K562 (cell line): ENCODE data around the gene EXOSC6. TPM values are rescaled to one million over a fixed set of nuclear protein-coding genes. Genes with fewer than 3 reads are reported as not detected.
A peak's percentile ranks its signal among the peaks of the same experiment; 100 is the strongest.

ENCODE experiments used
- ATAC-seq: fragments of 200-7000 bp; cut with Tn5 transposase; 3 replicates; pipeline ENCODE4 v1.9.1; 2020; ENCODE audit warnings: moderate library complexity
- BruUV-seq: library from RNA; stranded (reverse); fragments of 400-500 nt; replicated peaks from 2 replicates; lab custom pipeline; 2021; lab: Mats Ljungman, UMichigan
- CTCF ChIA-PET: fragments of 300-600 bp; formaldehyde crosslinking; extraction: SDS; loops from one replicate; lab custom pipeline; 2021; ENCODE audit warnings: low intra/inter-chr PET ratio; lab: Yijun Ruan, JAX
- POLR2A ChIA-PET: fragments of 300-600, 350-650 bp; sonication (Branson Sonifier 250); formaldehyde crosslinking; extraction: SDS; loops from one replicate; lab custom pipeline; 2021; ENCODE audit warnings: antibody characterized with exemption, inconsistent platforms; lab: Yijun Ruan, JAX
- DNase-seq, 4 experiments: peaks; one replicate each; pipeline versions ENCODE4 v3.0.0 to v3.0.0-alpha.2; 2011 to 2018; ENCODE audit warnings: low spot score in 3 of 4, mixed read lengths in 3 of 4; ENCODE audit errors: extremely low read depth in 1 of 4
- FAIRE-seq: peaks from 2 replicates; lab custom pipeline; 2011; peaks lifted over from hg19 to GRCh38; lab: Jason Lieb, UNC
- H2AFZ ChIP-seq: 2 replicates; pipeline ENCODE4 v1.6.0; 2011; ENCODE audit warnings: low read depth, low read length, control low read depth, inconsistent platforms
- H3K27ac ChIP-seq: fragments of 200-600 bp; 3 replicates; pipeline ENCODE4 v1.8.0; 2011; ENCODE audit warnings: low read depth, mild to moderate bottlenecking, control low read depth, inconsistent platforms, low read length, moderate library complexity, mixed read lengths; ENCODE audit errors: extremely low read depth
- H3K27me3 ChIP-seq, 2 experiments: fragments of 300-600 bp in 1 of 2; 2 replicates in 1 of 2; 3 replicates in 1 of 2; pipeline versions ENCODE4 v1.6.0 to v1.8.0; 2011; ENCODE audit warnings: inconsistent platforms in 2 of 2, low read length in 2 of 2, mild to moderate bottlenecking in 1 of 2, mixed read lengths in 1 of 2, moderate library complexity in 1 of 2; ENCODE audit not compliant: control insufficient read depth in 2 of 2, insufficient read depth in 2 of 2
- H3K36me3 ChIP-seq: fragments of 300-600 bp; 3 replicates; pipeline ENCODE4 v1.8.0; 2011; ENCODE audit warnings: mild to moderate bottlenecking, low read length, inconsistent platforms; ENCODE audit not compliant: control insufficient read depth, insufficient read depth
- H3K4me1 ChIP-seq, 2 experiments: fragments of 200-600 bp in 1 of 2; replicated peaks in 1 of 2; 2 replicates in 1 of 2; 3 replicates in 1 of 2; pipeline versions ENCODE4 v1.5.1 to v1.8.0; 2011; ENCODE audit warnings: inconsistent platforms in 2 of 2, low read length in 2 of 2, mild to moderate bottlenecking in 1 of 2, mixed read lengths in 1 of 2, moderate library complexity in 1 of 2; ENCODE audit not compliant: control insufficient read depth in 2 of 2, insufficient read depth in 2 of 2
- H3K4me2 ChIP-seq: 2 replicates; pipeline ENCODE4 v1.6.1; 2011; ENCODE audit warnings: low read length, control low read depth, inconsistent platforms, mixed read lengths; ENCODE audit not compliant: insufficient read depth
- H3K4me3 ChIP-seq: fragments of 200-600 bp; sonication (generic), shearing (Covaris generic); 2 replicates; pipeline ENCODE4 v1.5.1; 2016; ENCODE audit warnings: control low read depth, inconsistent platforms
- H3K79me2 ChIP-seq: fragments of 200-600 bp; 3 replicates; pipeline ENCODE4 v1.8.0; 2011; ENCODE audit warnings: low read length, inconsistent platforms; ENCODE audit not compliant: control insufficient read depth, insufficient read depth
- H3K9ac ChIP-seq, 2 experiments: 2 replicates each; pipeline versions ENCODE4 v1.6.0 to v1.6.1; 2011; ENCODE audit warnings: low read depth in 2 of 2, low read length in 2 of 2, control low read depth in 1 of 2, inconsistent platforms in 1 of 2, mild to moderate bottlenecking in 1 of 2, mixed read lengths in 1 of 2; ENCODE audit not compliant: insufficient read depth in 1 of 2
- H3K9me1 ChIP-seq: one replicate; pipeline ENCODE4 v1.6.0; 2011; ENCODE audit warnings: inconsistent platforms, mild to moderate bottlenecking, low read length, moderate library complexity; ENCODE audit not compliant: control insufficient read depth, insufficient read depth
- H3K9me3 ChIP-seq: replicated peaks from 2 replicates; pipeline ENCODE4 v1.5.1; 2011; ENCODE audit warnings: low read depth, low read length, inconsistent platforms; ENCODE audit not compliant: control insufficient read depth, insufficient read depth
- H4K20me1 ChIP-seq: replicated peaks from 2 replicates; pipeline ENCODE4 v1.6.1; 2011; ENCODE audit warnings: low read length, inconsistent platforms, mixed read lengths; ENCODE audit not compliant: control insufficient read depth, insufficient read depth
- ATF1 ChIP-seq, 2 experiments: fragments of 450-650 bp in 1 of 2; IDR thresholded peaks; 2 replicates each; pipeline ENCODE4 v1.6.1; 2016; ENCODE audit warnings: missing compliant biosample characterization in 1 of 2, missing genetic modification characterization in 1 of 2
- BCOR ChIP-seq: fragments of 450-650 bp; IDR thresholded peaks from 2 replicates; pipeline ENCODE4 v1.6.1; 2016
- ESRRB ChIP-seq: fragments of 250-450 bp; sonication (Bioruptor Pico); IDR thresholded peaks from 2 replicates; pipeline ENCODE4 v1.5.0; 2020; ENCODE audit warnings: mild to moderate bottlenecking, moderate library complexity, borderline replicate concordance
- ETS2 ChIP-seq: IDR thresholded peaks from 2 replicates; pipeline ENCODE4 v1.6.1; 2016; ENCODE audit warnings: borderline replicate concordance, missing genetic modification characterization, mild to moderate bottlenecking, moderate library complexity, missing compliant biosample characterization; ENCODE audit not compliant: poor library complexity, severe bottlenecking
- EWSR1 ChIP-seq: fragments of 450-650 bp; IDR thresholded peaks from 2 replicates; pipeline ENCODE4 v1.6.1; 2018; ENCODE audit warnings: borderline replicate concordance, mild to moderate bottlenecking, low read depth, moderate library complexity; ENCODE audit not compliant: partially characterized antibody
- HDAC3 ChIP-seq: fragments of 450-650 bp; IDR thresholded peaks from 2 replicates; pipeline ENCODE4 v1.6.1; 2018; ENCODE audit warnings: borderline replicate concordance, mild to moderate bottlenecking, moderate library complexity; ENCODE audit not compliant: partially characterized antibody
- IRF1 ChIP-seq: sonication (generic); formaldehyde crosslinking; IDR thresholded peaks from 2 replicates; pipeline ENCODE4 v1.8.0; 2022; ENCODE audit warnings: missing genetic modification reagents, mild to moderate bottlenecking, borderline replicate concordance
- KDM1A ChIP-seq, 2 experiments: fragments of 450-650 bp; IDR thresholded peaks; 2 replicates each; pipeline ENCODE4 v1.6.1; 2016; ENCODE audit warnings: mild to moderate bottlenecking in 2 of 2
- KDM4B ChIP-seq, 2 experiments: fragments of 450-650 bp in 1 of 2; sonication (generic) in 1 of 2; IDR thresholded peaks; 2 replicates each; pipeline ENCODE4 v1.6.1; 2016 to 2017; ENCODE audit warnings: borderline replicate concordance in 2 of 2, antibody characterized with exemption in 1 of 2, low read depth in 1 of 2, mild to moderate bottlenecking in 1 of 2
- MED1 ChIP-seq: sonication (generic); formaldehyde crosslinking; IDR thresholded peaks from 2 replicates; pipeline ENCODE4 v1.8.1; 2023; ENCODE audit warnings: missing genetic modification reagents, borderline replicate concordance
- NCOR1 ChIP-seq: fragments of 450-650 bp; IDR thresholded peaks from 2 replicates; pipeline ENCODE4 v1.6.1; 2016; ENCODE audit warnings: mild to moderate bottlenecking, moderate library complexity
- NR2C1 ChIP-seq, 2 experiments: fragments of 450-650 bp; IDR thresholded peaks; 2 replicates each; pipeline ENCODE4 v1.6.1; 2017; ENCODE audit warnings: mild to moderate bottlenecking in 2 of 2, antibody characterized with exemption in 1 of 2, inconsistent platforms in 1 of 2, missing compliant biosample characterization in 1 of 2, missing genetic modification characterization in 1 of 2
- RBM25 ChIP-seq: fragments of 200-400 bp; formaldehyde crosslinking; IDR thresholded peaks from 2 replicates; pipeline ENCODE4 v1.6.1; 2018; ENCODE audit warnings: low read length, low read depth, moderate library complexity; ENCODE audit not compliant: severe bottlenecking
- SPI1 ChIP-seq: IDR thresholded peaks from 2 replicates; pipeline ENCODE4 v1.6.1; 2011; ENCODE audit warnings: low read depth, low read length, control low read depth, borderline replicate concordance
- STAT5A ChIP-seq: IDR thresholded peaks from 2 replicates; pipeline ENCODE4 v1.6.1; 2012; ENCODE audit warnings: low read length, inconsistent platforms, borderline replicate concordance
- TCFL5 ChIP-seq: fragments of 250-450 bp; sonication (Bioruptor Pico); conservative IDR thresholded peaks from 2 replicates; pipeline ENCODE4 v1.6.1; 2021; ENCODE audit warnings: mild to moderate bottlenecking, moderate library complexity, matching md5 sums
- TOE1 ChIP-seq, 2 experiments: fragments of 450-650 bp in 1 of 2; sonication (generic) in 1 of 2; formaldehyde crosslinking in 1 of 2; IDR thresholded peaks; 2 replicates each; pipeline versions ENCODE4 v1.7.1 to v1.8.0; 2016 to 2022; ENCODE audit warnings: borderline replicate concordance in 2 of 2, mild to moderate bottlenecking in 2 of 2, antibody characterized with exemption in 1 of 2, inconsistent platforms in 1 of 2, low read depth in 1 of 2, missing genetic modification reagents in 1 of 2, moderate library complexity in 1 of 2
- USF2 ChIP-seq: sonication (generic); formaldehyde crosslinking; IDR thresholded peaks from 2 replicates; pipeline ENCODE4 v1.5.0; 2020; ENCODE audit warnings: missing genetic modification reagents
- ZKSCAN8 ChIP-seq: fragments of 200-800 bp; sonication (Bioruptor generic); IDR thresholded peaks from 2 replicates; pipeline ENCODE4 v1.6.1; 2016; ENCODE audit warnings: missing genetic modification characterization, missing compliant biosample characterization
- ZNF3 ChIP-seq: fragments of 250-450 bp; sonication (Bioruptor Pico); IDR thresholded peaks from 2 replicates; pipeline ENCODE4 v1.5.0; 2021; ENCODE audit warnings: mild to moderate bottlenecking, moderate library complexity
- ZNF324 ChIP-seq: fragments of 250-450 bp; sonication (Bioruptor Pico); IDR thresholded peaks from 2 replicates; pipeline ENCODE4 v1.4.0; 2020; ENCODE audit warnings: mild to moderate bottlenecking
- ZNF586 ChIP-seq: fragments of 450-650 bp; formaldehyde crosslinking; conservative IDR thresholded peaks from 2 replicates; pipeline ENCODE4 v1.4.0; 2020; ENCODE audit warnings: mild to moderate bottlenecking, moderate library complexity
- in situ Hi-C: fragments of 300-500 bp; cut with MboI; formaldehyde crosslinking; loops from 4 replicates; pipeline ENCODE4 v1.15.0; 2018; ENCODE audit warnings: inconsistent platforms, mixed read lengths
- intact Hi-C: fragments of 100-400 bp; cut with micrococcal nuclease; formaldehyde crosslinking; loops from 2 replicates; pipeline ENCODE4 v1.14.2; 2022
- polyA plus RNA-seq, 8 experiments: library from polyadenylated mRNA; depleted of rRNA in 4 of 8; stranded (reverse) in 5 of 8; unstranded in 3 of 8; fragments of >200 nt; fragmentation: Nextera tagmentation in 2 of 8; fragmentation: Illumina TruSeq in 1 of 8; extraction: Ambion mirVana in 2 of 8; extraction: Trizol in 1 of 8; gene quantifications; 2 replicates each; pipeline versions ENCODE4 v1.2.1 to v1.2.3, GENCODE V29; 2011 to 2014; ENCODE audit warnings: inconsistent platforms in 1 of 8, missing spikeins in 1 of 8
- total RNA-seq, 7 experiments: library from RNA; depleted of rRNA in 6 of 7; stranded (reverse); fragments of >200 nt in 6 of 7; fragmentation: Illumina TruSeq in 2 of 7; extraction: Trizol in 2 of 7; gene quantifications; 2 replicates each; pipeline versions ENCODE4 v1.2.1 to v1.2.3, GENCODE V29; 2011 to 2021; ENCODE audit warnings: low replicate concordance in 1 of 7

The EXOSC6 gene
- total and polyA plus RNA-seq, 9 of the 15 experiments (the other 6 are each of a cell fraction or from before 2014, with no cell fraction given) = 9.2 to 29.0 (median 15.6) TPM

DNA sequence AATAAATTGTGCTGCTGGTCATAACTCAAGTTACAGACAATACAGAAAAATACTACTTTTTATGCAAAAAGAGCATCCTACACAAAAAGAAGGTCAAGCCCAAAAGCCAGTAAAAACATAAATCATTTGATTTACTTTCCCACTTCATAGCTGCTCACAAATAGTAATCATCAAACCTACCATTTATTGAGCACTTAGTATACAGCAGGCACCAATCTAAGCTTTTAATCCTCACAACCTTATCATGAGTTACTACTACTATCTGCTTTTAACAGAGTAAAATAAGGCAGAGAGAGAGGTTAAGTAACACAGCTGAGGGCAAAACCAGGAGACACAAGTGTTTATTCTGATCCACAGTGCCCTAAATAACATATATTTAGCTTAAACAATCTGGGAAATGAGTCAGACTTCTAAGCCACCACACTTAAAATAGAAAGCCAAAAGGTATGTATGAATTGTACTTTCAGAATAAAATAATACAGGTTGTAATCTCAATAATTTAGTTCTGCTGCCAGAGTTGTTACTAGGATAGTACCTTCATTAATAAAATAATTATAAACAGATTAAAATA lies 39.3 kb upstream of the EXOSC6 start:
- H3K4me3 ChIP-seq = no peak overlapping the region
- peaks cover 7% of the 10 kb centered on the region; the same call in 1 of the 2 replicates for H4K20me1 ChIP-seq
- peaks cover 39% of the 10 kb centered on the region for H3K79me2 ChIP-seq
- no peaks in the 10 kb centered on the region for H3K27me3 ChIP-seq
- DNase-seq (no peak), FAIRE-seq (no peak), ATAC-seq (no peak)
- H3K4me1 ChIP-seq = peaks cover 8 to 12% of the 10 kb centered on the region in 2 experiments
- BruUV-seq = no TSS peak
- in situ Hi-C loops = no loop called here
- no peak overlapping the region for H3K4me2 ChIP-seq
- CTCF ChIA-PET = no interaction called here
- H2AFZ ChIP-seq = peak overlapping the region; percentile 71
- H3K27ac ChIP-seq = peak overlapping the region; percentile 100
- peaks cover 4% of the 10 kb centered on the region; the same call in 1 of the 2 replicates for H3K9me3 ChIP-seq
- POLR2A ChIA-PET = interaction anchor here (1.7 kb wide), 1 partner anchor 55 kb away, joined by 5 read pairs; the partner anchor contains the start of gene DDX19A
- intact Hi-C loops = no loop called here
- H3K9me1 ChIP-seq = peaks cover under 1% of the 10 kb centered on the region
- H3K36me3 ChIP-seq = peaks cover 6% of the 10 kb centered on the region
- peak overlapping the region in 1 of 2 experiments; percentile 96; a peak in 1 of 4 replicates for H3K9ac ChIP-seq
- no peak for TF ChIP-seq STAT5A
- TF ChIP-seq NR2C1 (IDR thresholded peaks at IDR 0.05) = no peak
- TF ChIP-seq NR2C1 (tag; IDR thresholded peaks at IDR 0.05) = no peak
- TF ChIP-seq ZNF324 (CRISPR knock-in tag) = no peak
- peak; percentile 73 for TF ChIP-seq BCOR
- no peak for TF ChIP-seq USF2
- no peak for TF ChIP-seq NCOR1
- TF ChIP-seq HDAC3 = no peak
- TF ChIP-seq TCFL5 (CRISPR knock-in tag) = no peak
- TF ChIP-seq RBM25 = peak; percentile 42
- no peak for TF ChIP-seq TOE1 (IDR thresholded peaks at IDR 0.05; ENCODE audit: borderline replicate concordance)
- TF ChIP-seq TOE1 (CRISPR knock-in tag; IDR thresholded peaks at IDR 0.05; ENCODE audit: borderline replicate concordance, low read depth) = no peak
- TF ChIP-seq ETS2 (tag) = no peak
- peak; percentile 98 for TF ChIP-seq ZNF3
- TF ChIP-seq ESRRB (CRISPR knock-in tag) = no peak
- no peak for TF ChIP-seq KDM4B (IDR thresholded peaks at IDR 0.05; ENCODE audit: borderline replicate concordance in 2 of 2, low read depth in 1 of 2)
- no peak for TF ChIP-seq EWSR1
- no peak for TF ChIP-seq MED1
- TF ChIP-seq IRF1 (CRISPR knock-in tag) = no peak
- TF ChIP-seq KDM1A (IDR thresholded peaks at IDR 0.05) = peak; percentile 19 to 67; a peak in 3 of 4 replicates
- TF ChIP-seq SPI1 = no peak
- TF ChIP-seq ZKSCAN8 (CRISPR knock-in tag) = peak; percentile 98
- no peak for TF ChIP-seq ATF1 (CRISPR knock-in tag; IDR thresholded peaks at IDR 0.05)
- TF ChIP-seq ATF1 (tag; IDR thresholded peaks at IDR 0.05) = no peak
- TF ChIP-seq ZNF586 (CRISPR knock-in tag) = no peak
